Right lobe of liver (tissue), 6 donors: ENCODE measurements around the gene ARHGAP40. TPM values are rescaled to one million over a fixed set of nuclear protein-coding genes. Genes with fewer than 3 reads are reported as not detected.

Experiments
- ATAC-seq, 4 donors: fragments of 200-7000 bp; cut with Tn5 transposase; one replicate each; pipeline ENCODE4 v1.9.1; 2020; ENCODE audit warnings: mild to moderate bottlenecking in 4 of 4, moderate library complexity in 4 of 4
- DNase-seq, 3 donors: peaks; one replicate each; pipeline ENCODE4 v3.0.0-alpha.2; 2020
- H3K27ac ChIP-seq, 3 donors: fragments of 200-600 bp; one replicate each; pipeline ENCODE4 v1.8.0; 2022
- H3K27me3 ChIP-seq, 2 donors: fragments of 200-600 bp; one replicate each; pipeline ENCODE4 v1.8.0; 2022
- H3K36me3 ChIP-seq, 4 donors: fragments of 200-600 bp; sonication (generic) in 1 of 4; one replicate each; pipeline versions ENCODE4 v1.5.1 to v1.8.0; 2017 to 2022; ENCODE audit warnings: control low read depth in 1 of 4
- H3K4me1 ChIP-seq, 4 donors: fragments of 200-600 bp; sonication (generic) in 1 of 4; one replicate each; pipeline versions ENCODE4 v1.5.1 to v1.8.0; 2017 to 2022; ENCODE audit warnings: control low read depth in 1 of 4
- H3K4me3 ChIP-seq, 3 donors: fragments of 200-600 bp; one replicate each; pipeline ENCODE4 v1.8.0; 2022
- H3K9me3 ChIP-seq, 4 donors: fragments of 200-600 bp; sonication (generic) in 1 of 4; one replicate each; pipeline versions ENCODE4 v1.5.1 to v1.8.0; 2017 to 2022; ENCODE audit warnings: control low read depth in 1 of 4
- POLR2A ChIP-seq: fragments of 450-650 bp; IDR thresholded peaks from one replicate; pipeline ENCODE4 v1.6.1; 2017; ENCODE audit warnings: antibody characterized with exemption, mild to moderate bottlenecking
- WGBS: methylation state at CpG from one replicate; pipeline ENCODE4 v1.1.6; 2018; ENCODE audit warnings: low coverage, low lambda C conversion rate; ENCODE audit not compliant: insufficient coverage; ENCODE audit errors: missing lambda C conversion rate; 5-methylcytosine and 5-hydroxymethylcytosine counted together
- intact Hi-C, 2 donors: fragments of 100-400 bp; cut with DNase I; formaldehyde crosslinking; loops; one replicate each; pipeline versions ENCODE4 v1.11.2 to v1.14.1; 2022
- total RNA-seq, 6 experiments: library from RNA; depleted of rRNA in 2 of 6; stranded (reverse); fragments of >200 nt in 2 of 6; fragmentation: NEBNext Ultra II Directional in 3 of 6; extraction: Animal tissue kit (Norgen Biotek cat#: 25700) in 3 of 6; gene quantifications; one replicate each; pipeline versions ENCODE4 v1.1.0 to v1.2.4, GENCODE V29; 2016 to 2023
- TF ChIP-seq, protein P1 (sequence below), 4 donors: fragments of 200-600 bp in 3 of 4; fragments of 450-650 bp in 1 of 4; IDR thresholded peaks; one replicate each; pipeline versions ENCODE4 v1.5.1 to v1.8.0; 2016 to 2022; ENCODE audit warnings: antibody characterized with exemption in 4 of 4, mild to moderate bottlenecking in 2 of 4
- donor health status: DM: no; HTN: yes; CAD: no.
- donor health status: DM: no; HTN: no; CAD: no.
- donor health status: DM: no; HTN: no; CAD: no.
- donor health status: DM: no; HTN: yes; CAD: no.
- donor health status: DM: no; HTN: yes; CAD: no.

Gene ARHGAP40
- total RNA-seq, 6 experiments from 2014 or later: 0.12 TPM; not detected in 5

DNA sequence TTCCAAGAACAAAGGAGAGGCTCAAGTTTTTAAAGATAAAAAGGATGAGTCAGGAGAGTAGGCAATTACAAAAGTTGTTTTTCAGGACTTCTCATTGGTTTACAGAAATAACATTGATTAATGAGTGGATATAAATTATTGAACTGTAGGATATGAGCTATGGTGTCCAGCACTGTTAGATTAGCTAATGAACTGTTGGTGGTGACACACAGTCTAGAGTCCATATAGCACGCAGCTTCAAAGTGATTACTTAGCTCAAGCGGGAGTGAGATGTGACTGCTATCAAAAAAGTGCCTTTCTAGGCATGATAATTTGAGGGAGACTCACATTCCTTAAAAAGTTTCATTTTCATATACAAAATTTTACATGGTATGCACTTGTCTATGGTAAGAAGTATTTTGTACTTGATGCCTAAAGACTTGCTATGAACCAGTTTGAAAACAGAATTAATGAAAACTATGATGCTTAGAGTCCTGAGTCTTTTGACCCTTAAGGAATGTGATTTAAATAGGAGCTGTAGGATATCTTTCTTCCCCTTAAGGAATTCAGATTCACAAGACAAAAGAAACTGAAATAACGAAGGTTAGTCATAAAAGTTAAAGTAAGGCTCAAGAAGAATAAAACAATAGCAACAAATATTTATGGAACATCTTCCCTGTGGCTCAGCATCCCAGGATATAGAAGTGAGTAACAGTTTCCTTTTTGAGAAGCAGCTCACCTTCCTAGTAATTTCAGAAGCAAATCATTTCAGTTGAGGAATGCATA is 42.8 kb upstream of the ARHGAP40 start:
- H3K36me3 ChIP-seq: peaks cover 0 to 34% (median 9%) of the 10 kb centered on the region in 4 donors
- intact Hi-C loops: no loop called here
- WGBS: 94% methylated on average over 3 of the region's 3 CpGs

DNA sequence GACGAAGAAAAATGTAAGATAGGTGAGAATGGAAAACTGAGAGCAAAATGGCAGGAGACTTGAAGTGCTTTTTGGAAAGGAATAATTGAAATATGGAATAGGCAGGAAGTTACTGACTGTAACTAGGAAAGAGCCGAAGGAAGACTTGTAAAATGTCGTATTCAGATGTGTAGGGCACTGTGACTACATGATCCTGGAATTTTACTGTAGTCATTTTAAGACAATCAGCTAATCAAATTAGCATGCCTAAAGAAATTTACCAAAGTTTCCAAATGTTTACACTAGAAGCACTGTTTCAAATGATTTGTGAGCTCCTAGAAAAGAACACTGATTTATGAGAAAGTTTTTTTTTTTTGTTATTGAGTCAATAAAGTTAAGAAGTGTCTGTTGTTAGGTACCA is 41.8 kb upstream of the ARHGAP40 start:
- no peaks in the 10 kb centered on the region for H3K9me3 ChIP-seq
- H3K27me3 ChIP-seq: no peaks in the 10 kb centered on the region
- H3K4me3 ChIP-seq: no peak overlapping the region
- TF ChIP-seq, protein P1, sequence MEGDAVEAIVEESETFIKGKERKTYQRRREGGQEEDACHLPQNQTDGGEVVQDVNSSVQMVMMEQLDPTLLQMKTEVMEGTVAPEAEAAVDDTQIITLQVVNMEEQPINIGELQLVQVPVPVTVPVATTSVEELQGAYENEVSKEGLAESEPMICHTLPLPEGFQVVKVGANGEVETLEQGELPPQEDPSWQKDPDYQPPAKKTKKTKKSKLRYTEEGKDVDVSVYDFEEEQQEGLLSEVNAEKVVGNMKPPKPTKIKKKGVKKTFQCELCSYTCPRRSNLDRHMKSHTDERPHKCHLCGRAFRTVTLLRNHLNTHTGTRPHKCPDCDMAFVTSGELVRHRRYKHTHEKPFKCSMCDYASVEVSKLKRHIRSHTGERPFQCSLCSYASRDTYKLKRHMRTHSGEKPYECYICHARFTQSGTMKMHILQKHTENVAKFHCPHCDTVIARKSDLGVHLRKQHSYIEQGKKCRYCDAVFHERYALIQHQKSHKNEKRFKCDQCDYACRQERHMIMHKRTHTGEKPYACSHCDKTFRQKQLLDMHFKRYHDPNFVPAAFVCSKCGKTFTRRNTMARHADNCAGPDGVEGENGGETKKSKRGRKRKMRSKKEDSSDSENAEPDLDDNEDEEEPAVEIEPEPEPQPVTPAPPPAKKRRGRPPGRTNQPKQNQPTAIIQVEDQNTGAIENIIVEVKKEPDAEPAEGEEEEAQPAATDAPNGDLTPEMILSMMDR (IDR thresholded peaks at IDR 0.05): no peak
- TF ChIP-seq POLR2A: no peak
- peaks cover 0 to 34% (median 9%) of the 10 kb centered on the region in 4 donors for H3K36me3 ChIP-seq
- intact Hi-C loops: no loop called here
- H3K27ac ChIP-seq: no peak overlapping the region
- peaks cover 0 to 10% (median 0%) of the 10 kb centered on the region in 4 donors for H3K4me1 ChIP-seq
- WGBS: 100% methylated on average over 3 of the region's 3 CpGs
- ATAC-seq (no peak), DNase-seq (no peak)

More for the DNA sequence above, 42.8 kb upstream of the ARHGAP40 start:
- Histone ChIP-seq H3K9me3 (no peaks in the 10 kb centered on the region), H3K4me1 (peaks cover 0 to 10% (median 0%) of the 10 kb centered on the region in 4 donors), H3K27me3 (no peaks in the 10 kb centered on the region), H3K4me3 (no peak overlapping the region), H3K27ac (no peak overlapping the region)
- DNase-seq (no peak), ATAC-seq (no peak)
- no peak for TF ChIP-seq POLR2A
- TF ChIP-seq, protein P1 (IDR thresholded peaks at IDR 0.05): no peak

DNA sequence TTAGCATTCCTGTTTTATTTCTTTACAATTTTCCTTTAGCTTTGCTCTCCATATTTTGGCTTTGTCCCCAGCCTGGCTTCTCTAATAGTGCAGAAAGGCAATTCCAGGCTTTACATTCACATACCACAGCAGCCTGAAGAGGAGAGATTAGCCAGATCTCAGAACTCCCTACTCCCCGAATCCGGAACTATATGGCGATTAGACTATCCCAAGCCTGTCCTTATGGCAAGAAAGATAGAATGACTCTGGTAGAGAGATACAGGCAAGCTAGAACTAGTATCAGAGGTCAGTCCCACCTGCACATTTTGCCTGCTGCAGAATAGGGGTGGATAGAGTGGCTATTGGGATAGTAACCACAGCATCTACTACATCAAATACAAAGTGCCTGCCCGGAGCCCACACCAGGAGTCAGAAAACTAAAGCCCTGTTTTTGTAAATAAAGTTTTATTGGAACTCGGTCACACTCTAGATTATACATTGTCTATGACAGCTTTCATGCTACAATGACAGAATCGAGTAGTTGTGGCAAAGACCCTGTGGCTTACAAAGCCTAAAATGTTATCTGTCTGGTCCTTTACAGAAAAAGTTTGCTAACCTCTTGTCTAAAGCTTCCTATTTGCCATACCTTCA is 37.7 kb upstream of the ARHGAP40 start:
- Histone ChIP-seq H3K27ac (no peak overlapping the region), H3K4me1 (no peaks in the 10 kb centered on the region), H3K36me3 (peaks cover 0 to 29% (median 5%) of the 10 kb centered on the region in 4 donors), H3K4me3 (no peak overlapping the region), H3K9me3 (no peaks in the 10 kb centered on the region), H3K27me3 (no peaks in the 10 kb centered on the region)
- no peak for ATAC-seq
- 95% methylated on average over 4 of the region's 6 CpGs for WGBS
- intact Hi-C loops: no loop called here
- DNase-seq: no peak
- no peak for TF ChIP-seq POLR2A
- TF ChIP-seq, protein P1 (IDR thresholded peaks at IDR 0.05): no peak

DNA sequence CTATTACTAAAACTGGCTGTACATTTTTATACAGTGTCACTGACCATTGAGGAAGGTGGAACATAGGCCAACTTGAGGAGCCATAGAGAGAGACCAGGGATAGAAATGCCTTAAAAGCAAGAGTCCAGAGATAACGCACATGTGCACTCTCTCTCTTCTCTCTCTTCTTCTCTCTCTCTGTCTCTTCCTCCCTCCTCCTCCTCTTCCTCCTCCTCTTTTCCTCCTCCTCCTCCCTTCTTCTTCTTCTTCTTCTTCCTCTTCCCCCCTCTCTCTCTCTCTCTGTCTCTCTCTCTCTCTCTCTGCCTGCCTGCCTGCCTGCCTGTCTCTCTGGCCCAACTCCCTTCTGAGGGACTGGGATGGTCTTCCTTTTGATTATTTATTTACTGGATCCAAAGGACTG is 36.9 kb upstream of the ARHGAP40 start:
- DNase-seq (no peak), ATAC-seq (no peak)
- no peaks in the 10 kb centered on the region for H3K9me3 ChIP-seq
- TF ChIP-seq, protein P1 (IDR thresholded peaks at IDR 0.05): no peak
- TF ChIP-seq POLR2A: no peak
- intact Hi-C loops: no loop called here
- H3K27ac ChIP-seq: no peak overlapping the region
- no peaks in the 10 kb centered on the region for H3K27me3 ChIP-seq
- H3K36me3 ChIP-seq: peaks cover 0 to 22% (median 4%) of the 10 kb centered on the region in 4 donors
- no peaks in the 10 kb centered on the region for H3K4me1 ChIP-seq
- H3K4me3 ChIP-seq: no peak overlapping the region
- 93% methylated on average over 1 of the region's 1 CpG for WGBS
